Measurements from ENCODE around the gene GABBR1. TPM values are rescaled to one million over a fixed set of nuclear protein-coding genes. Genes with fewer than 3 reads are reported as not detected.

The GABBR1 gene
- total and polyA plus RNA-seq, 2 donors (not counting 1 experiment from before 2014, with no cell fraction given) = 198 to 241 TPM

DNA sequence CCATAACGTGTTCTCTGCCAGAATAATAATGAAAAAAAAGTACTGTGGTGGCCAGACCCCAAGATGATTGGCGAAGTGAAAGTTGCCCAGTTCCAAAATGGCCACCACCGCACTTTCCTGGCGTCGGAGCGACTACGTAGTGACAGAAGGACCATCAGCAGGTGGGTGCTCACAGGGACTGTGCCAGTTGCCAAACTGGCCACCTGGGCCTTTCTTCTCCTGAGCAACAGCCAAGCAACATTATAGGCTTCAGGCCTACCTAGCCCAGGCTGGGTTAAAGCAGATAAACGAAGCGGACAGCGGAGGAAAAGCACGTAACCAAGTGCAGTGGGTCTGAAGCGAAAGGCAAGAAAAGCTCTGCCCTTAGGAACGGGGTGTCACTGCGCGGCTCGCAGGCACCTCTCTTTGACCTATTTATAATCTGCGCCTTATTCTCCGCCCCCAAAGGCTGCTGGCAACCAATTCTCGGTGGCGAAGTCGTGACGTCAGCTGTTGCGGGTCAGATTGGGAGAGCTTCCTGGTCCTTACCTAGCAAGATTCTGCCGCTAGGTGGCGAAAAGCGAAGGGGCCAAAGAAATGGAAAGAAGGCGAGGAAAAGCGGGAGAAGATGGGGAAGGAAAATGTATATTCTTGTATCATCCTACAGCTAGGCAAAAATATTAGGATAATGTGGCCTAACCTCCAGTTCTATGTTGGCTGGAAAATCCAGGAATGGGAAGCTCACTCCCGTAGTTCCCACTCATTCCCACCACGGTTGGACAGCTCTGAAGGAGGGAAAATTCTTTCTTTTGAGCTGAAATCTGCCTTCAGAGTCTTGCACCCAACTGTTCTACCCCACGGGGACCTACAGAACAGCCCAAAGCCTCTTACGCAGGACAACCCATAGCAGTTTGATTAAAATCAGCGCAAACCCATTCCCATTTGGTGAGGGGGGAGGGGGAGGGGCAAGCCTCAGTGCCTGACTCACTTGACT, 17.0 kb upstream of the GABBR1 start:
- Histone ChIP-seq H2AFZ (ENCODE audit: insufficient read depth, low read depth, low read length, poor library complexity, severe bottlenecking) (peak overlapping the region; percentile 80), H3K27me3 (replicated peaks in 1 of 4; ENCODE audit: control extremely low read depth in 1 of 4, control insufficient read depth in 3 of 4, insufficient read depth in 4 of 4, low read length in 3 of 4) (peaks cover 0 to 10% (median 3%) of the 10 kb centered on the region in 4 experiments), H3K9me3 (ENCODE audit: control extremely low read depth in 1 of 3, control insufficient read depth in 2 of 3, insufficient read depth in 1 of 3, low read length in 2 of 3) (no peaks in the 10 kb centered on the region), H3K4me2 (replicated peaks; ENCODE audit: low read depth, low read length, poor library complexity, severe bottlenecking) (peak overlapping the region; percentile 75), H3K4me3 (ENCODE audit: control extremely low read depth in 1 of 5, extremely low read depth in 1 of 5, insufficient read depth in 1 of 5, low read depth in 2 of 5, low read length in 4 of 5) (peak overlapping the region; percentile 61 to 79 (median 74)), H3K36me3 (replicated peaks in 1 of 2; ENCODE audit: control extremely low read depth in 1 of 2, control insufficient read depth in 1 of 2, extremely low read depth in 1 of 2, insufficient read depth in 2 of 2, low read length in 1 of 2) (no peaks in the 10 kb centered on the region), H3K27ac (ENCODE audit: low read length in 2 of 2) (peak overlapping the region; percentile 91 to 95), H3K9ac (ENCODE audit: low read length) (peak overlapping the region; percentile 72), H3K4me1 (ENCODE audit: control insufficient read depth in 2 of 2, insufficient read depth in 2 of 2, low read length in 2 of 2) (peaks cover 3 to 15% of the 10 kb centered on the region in 2 donors), H3K79me2 (ENCODE audit: control insufficient read depth, insufficient read depth, low read length) (no peaks in the 10 kb centered on the region), H4K20me1 (ENCODE audit: control insufficient read depth, insufficient read depth, low read length, poor library complexity, severe bottlenecking) (no peaks in the 10 kb centered on the region)
- peaks cover 4% of the 10 kb centered on the region for H3K27me3 Mint-ChIP-seq
- DNase-seq (peak; percentile 99), ATAC-seq (ENCODE audit: low read depth) (peak; percentile 93)
- peak overlapping the region; percentile 100 for H3K27ac Mint-ChIP-seq
- H3K9me3 Mint-ChIP-seq (ENCODE audit: insufficient read depth) = no peaks in the 10 kb centered on the region
- CTCF ChIA-PET = interaction anchor here (0.6 to 9.5 kb wide), 22 partner anchors 8 to 1883 kb away, joined by 3 to 226 read pairs (median 4); partner anchors contain the start of genes GABBR1 and HLA-F
- H3K4me1 Mint-ChIP-seq = peaks cover 16% of the 10 kb centered on the region
- POLR2A ChIA-PET = interaction anchor here (0.6 to 2.0 kb wide), 7 partner anchors 16 to 1067 kb away, joined by 3 to 30 read pairs (median 5); partner anchors contain the start of genes C6orf136, GABBR1 and MDC1
- WGBS (ENCODE audit: insufficient coverage) = 3% methylated on average over 23 of the region's 33 CpGs
- peak overlapping the region; percentile 98 for H3K4me3 Mint-ChIP-seq
- TF ChIP-seq CTCF (IDR thresholded peaks at IDR 0.05) = peak; percentile 96
- TF ChIP-seq EZH2 (IDR thresholded peaks at IDR 0.05; ENCODE audit: borderline replicate concordance, insufficient read depth, low read depth, low read length, poor library complexity, severe bottlenecking) = no peak
- intact Hi-C loops (cut with micrococcal nuclease) = loop anchor here (1.0 to 5.0 kb wide), 3 partner anchors 17 to 103 kb away; partner anchors contain the start of genes GABBR1 and HLA-F
